Panc1 (cell line): ENCODE data around the gene NRBF2. TPM values are rescaled to one million over a fixed set of nuclear protein-coding genes. Genes with fewer than 3 reads are reported as not detected.

Source experiments
- ATAC-seq: fragments of 200-7000 bp; cut with Tn5 transposase; 2 replicates; pipeline ENCODE4 v1.9.1; 2020; ENCODE audit warnings: mild to moderate bottlenecking, moderate library complexity
- BruUV-seq: library from RNA; stranded (reverse); fragments of 400-500 nt; replicated peaks from 2 replicates; lab custom pipeline; 2021; lab: Mats Ljungman, UMichigan
- CTCF ChIA-PET: fragments of 300-600 bp; sonication (Branson Sonifier 250); formaldehyde crosslinking; loops from one replicate; lab custom pipeline; 2022; ENCODE audit warnings: antibody characterized with exemption; lab: Charles Lee
- POLR2A ChIA-PET: fragments of 300-600 bp; sonication (Branson Sonifier 250); formaldehyde crosslinking; loops from one replicate; lab custom pipeline; 2022; ENCODE audit warnings: antibody characterized with exemption; lab: Charles Lee
- DNase-seq: peaks from one replicate; pipeline ENCODE4 v3.0.0-alpha.2; 2010; ENCODE audit warnings: low read depth, low spot score
- H3K27ac ChIP-seq: 2 replicates; pipeline ENCODE4 v1.5.1; 2011; ENCODE audit warnings: mild to moderate bottlenecking, low read length, inconsistent platforms
- H3K27me3 ChIP-seq: fragments of 200-500 bp; sonication (Bioruptor generic); 2 replicates; pipeline ENCODE4 v1.6.0; 2014; ENCODE audit warnings: low read length, inconsistent platforms; ENCODE audit not compliant: control insufficient read depth, insufficient read depth
- H3K36me3 ChIP-seq: fragments of 200-500 bp; sonication (Bioruptor generic); 2 replicates; pipeline ENCODE4 v1.5.1; 2014; ENCODE audit warnings: inconsistent platforms, mild to moderate bottlenecking, low read length, moderate library complexity; ENCODE audit not compliant: control insufficient read depth, insufficient read depth
- H3K4me1 ChIP-seq: 2 replicates; pipeline ENCODE4 v1.5.1; 2011; ENCODE audit warnings: inconsistent platforms, mild to moderate bottlenecking, low read length, moderate library complexity; ENCODE audit not compliant: control insufficient read depth, insufficient read depth
- H3K4me3 ChIP-seq, 2 experiments: 2 replicates each; pipeline ENCODE4 v1.5.1; 2011 to 2012; ENCODE audit warnings: low read depth in 2 of 2, low read length in 2 of 2, mild to moderate bottlenecking in 2 of 2, inconsistent platforms in 1 of 2, moderate library complexity in 1 of 2
- H3K9me3 ChIP-seq: fragments of 200-500 bp; sonication (Bioruptor generic); 2 replicates; pipeline ENCODE4 v1.5.1; 2014; ENCODE audit warnings: low read depth, mild to moderate bottlenecking, inconsistent platforms, low read length, moderate library complexity; ENCODE audit not compliant: control insufficient read depth, insufficient read depth
- POLR2AphosphoS5 ChIP-seq: IDR thresholded peaks from 2 replicates; pipeline ENCODE4 v1.6.1; 2012; ENCODE audit warnings: mild to moderate bottlenecking, low read depth, low read length, moderate library complexity
- SIN3A ChIP-seq: IDR thresholded peaks from 2 replicates; pipeline ENCODE4 v1.6.1; 2012; ENCODE audit warnings: low read depth, mild to moderate bottlenecking, low read length, moderate library complexity, borderline replicate concordance; ENCODE audit not compliant: insufficient read depth
- TCF7L2 ChIP-seq: IDR thresholded peaks from 2 replicates; pipeline ENCODE4 v1.6.1; 2011; ENCODE audit warnings: mild to moderate bottlenecking, low read depth, low read length, inconsistent platforms
- in situ Hi-C: cut with HindIII; loops from 2 replicates; pipeline ENCODE4 v1.10.0; 2016; ENCODE audit warnings: low sequenced_read_pairs, low pct_unique_long_range_greater_than_20kb
- intact Hi-C: fragments of 100-400 bp; cut with micrococcal nuclease; formaldehyde crosslinking; loops from one replicate; pipeline ENCODE4 v1.10.0; 2022; ENCODE audit not compliant: unreplicated experiment
- total RNA-seq: library from RNA; stranded (reverse); gene quantifications from one replicate; pipeline ENCODE4 v1.2.1, GENCODE V29; 2021; ENCODE audit not compliant: unreplicated experiment
- TF ChIP-seq, protein P1 (sequence below): fragments of 450-650 bp; IDR thresholded peaks from 2 replicates; pipeline ENCODE4 v1.5.1; 2017; ENCODE audit warnings: mild to moderate bottlenecking
- TF ChIP-seq, protein P2 (sequence below), 2 experiments: IDR thresholded peaks; 2 replicates each; pipeline ENCODE4 v1.6.1; 2011 to 2012; ENCODE audit warnings: low read depth in 2 of 2, control low read depth in 1 of 2, low read length in 1 of 2, mild to moderate bottlenecking in 1 of 2, moderate library complexity in 1 of 2; ENCODE audit not compliant: insufficient read depth in 1 of 2

Gene NRBF2
- total RNA-seq, 1 experiment from 2014 or later: 25.7 TPM

DNA sequence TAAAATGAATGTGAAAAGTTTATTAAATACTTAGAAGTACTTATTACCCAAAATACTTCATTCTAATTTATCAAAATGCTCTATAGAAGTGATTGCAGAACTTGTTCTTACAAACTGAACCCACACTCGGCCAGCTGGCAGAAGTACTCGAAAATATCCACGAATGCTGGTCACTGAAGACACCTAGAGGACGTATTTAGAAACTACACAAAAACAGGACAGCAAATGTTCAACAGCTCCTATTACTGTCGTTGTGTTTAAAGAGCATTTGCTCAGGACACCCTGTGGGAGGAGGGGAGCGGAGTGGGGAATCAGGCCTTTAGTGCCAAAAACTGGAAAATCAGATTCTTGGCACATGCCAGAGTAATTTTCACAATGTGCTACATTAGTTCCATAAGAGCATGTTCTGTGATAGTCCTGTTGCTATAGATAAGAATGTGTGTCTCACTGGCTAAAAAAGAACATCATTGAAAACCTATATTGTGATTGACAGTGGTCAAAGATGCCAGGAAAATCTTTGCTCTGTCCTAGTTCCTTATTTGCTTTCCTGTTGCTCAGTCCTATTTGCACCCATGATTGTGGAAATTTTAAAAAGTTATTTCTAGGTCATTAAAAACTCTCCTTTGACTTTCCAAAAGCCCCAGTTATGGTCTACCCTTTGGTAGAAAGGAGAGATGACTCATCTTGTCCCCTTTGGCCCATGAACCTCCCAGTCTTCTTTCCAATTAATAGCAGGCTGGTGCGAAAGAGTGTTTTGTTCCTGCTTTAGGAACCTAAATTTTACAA, 49.0 kb upstream of the NRBF2 start:
- in situ Hi-C loops (no loop called here), intact Hi-C loops (loop anchor here (5.0 kb wide), 3 partner anchors 267 to 647 kb away; partner anchors contain the start of gene EGR2)
- ChIA-PET POLR2A (no interaction called here), CTCF (interaction anchor here (0.6 to 1.4 kb wide), 7 partner anchors 10 to 820 kb away, joined by 3 to 5 read pairs (median 3); no protein-coding TSS in a partner anchor)
- TF ChIP-seq, protein P1, sequence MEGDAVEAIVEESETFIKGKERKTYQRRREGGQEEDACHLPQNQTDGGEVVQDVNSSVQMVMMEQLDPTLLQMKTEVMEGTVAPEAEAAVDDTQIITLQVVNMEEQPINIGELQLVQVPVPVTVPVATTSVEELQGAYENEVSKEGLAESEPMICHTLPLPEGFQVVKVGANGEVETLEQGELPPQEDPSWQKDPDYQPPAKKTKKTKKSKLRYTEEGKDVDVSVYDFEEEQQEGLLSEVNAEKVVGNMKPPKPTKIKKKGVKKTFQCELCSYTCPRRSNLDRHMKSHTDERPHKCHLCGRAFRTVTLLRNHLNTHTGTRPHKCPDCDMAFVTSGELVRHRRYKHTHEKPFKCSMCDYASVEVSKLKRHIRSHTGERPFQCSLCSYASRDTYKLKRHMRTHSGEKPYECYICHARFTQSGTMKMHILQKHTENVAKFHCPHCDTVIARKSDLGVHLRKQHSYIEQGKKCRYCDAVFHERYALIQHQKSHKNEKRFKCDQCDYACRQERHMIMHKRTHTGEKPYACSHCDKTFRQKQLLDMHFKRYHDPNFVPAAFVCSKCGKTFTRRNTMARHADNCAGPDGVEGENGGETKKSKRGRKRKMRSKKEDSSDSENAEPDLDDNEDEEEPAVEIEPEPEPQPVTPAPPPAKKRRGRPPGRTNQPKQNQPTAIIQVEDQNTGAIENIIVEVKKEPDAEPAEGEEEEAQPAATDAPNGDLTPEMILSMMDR: peak; percentile 86
- no peak for TF ChIP-seq POLR2AphosphoS5
- BruUV-seq: no TSS peak
- DNase-seq (peak; percentile 77), ATAC-seq (peak; percentile 92)
- peaks cover 4% of the 10 kb centered on the region; the same call in 1 of the 2 replicates for H3K27me3 ChIP-seq
- no peaks in the 10 kb centered on the region for H3K36me3 ChIP-seq
- no peaks in the 10 kb centered on the region for H3K4me1 ChIP-seq
- no peak overlapping the region for H3K4me3 ChIP-seq
- no peaks in the 10 kb centered on the region for H3K9me3 ChIP-seq
- no peak overlapping the region for H3K27ac ChIP-seq

DNA sequence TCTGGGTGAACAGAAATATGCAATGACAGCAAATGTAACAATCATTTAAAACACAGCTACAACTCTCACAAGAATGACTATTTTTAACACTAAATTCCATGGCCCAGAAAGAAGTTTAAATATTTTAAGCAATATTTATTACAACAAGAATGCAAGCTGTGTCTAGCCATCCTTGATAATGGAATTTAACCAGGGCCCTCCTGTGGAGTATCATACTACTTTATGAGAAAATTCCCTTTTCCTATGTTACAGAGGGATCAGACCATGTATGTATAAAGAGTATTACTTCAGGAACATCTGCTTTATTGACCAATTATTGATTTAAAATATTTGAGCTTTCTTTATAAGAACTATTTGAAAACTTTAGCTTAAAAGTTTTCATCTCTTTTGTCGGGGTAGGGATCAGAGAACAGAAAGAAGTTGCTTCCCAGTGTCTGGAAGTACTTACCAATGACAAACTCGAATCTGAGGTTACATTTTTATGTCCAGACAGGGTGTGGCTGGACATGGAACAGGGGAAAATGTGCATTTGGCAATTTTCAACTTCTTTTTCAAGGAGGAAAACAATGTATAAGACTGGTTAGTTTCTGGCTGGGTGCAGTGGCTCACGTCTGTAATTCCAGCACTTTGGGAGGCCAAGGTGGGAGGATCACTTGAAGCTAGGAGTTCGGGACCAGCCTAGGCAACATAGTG, 48.3 kb upstream of the NRBF2 start:
- Histone ChIP-seq H3K36me3 (no peaks in the 10 kb centered on the region), H3K4me3 (no peak overlapping the region), H3K27me3 (peaks cover 4% of the 10 kb centered on the region; the same call in 1 of the 2 replicates), H3K4me1 (no peaks in the 10 kb centered on the region), H3K27ac (no peak overlapping the region), H3K9me3 (no peaks in the 10 kb centered on the region)
- CTCF ChIA-PET: interaction anchor here (0.6 to 1.4 kb wide), 3 partner anchors 9 to 738 kb away, joined by 3 to 5 read pairs (median 3); no protein-coding TSS in a partner anchor
- in situ Hi-C loops (no loop called here), intact Hi-C loops (loop anchor here (5.0 kb wide), 3 partner anchors 268 to 648 kb away; partner anchors contain the start of gene EGR2)
- no TSS peak for BruUV-seq
- DNase-seq: no peak
- no peak for TF ChIP-seq SIN3A
- TF ChIP-seq POLR2AphosphoS5: no peak
- TF ChIP-seq TCF7L2: no peak
- TF ChIP-seq, protein P1: no peak
- TF ChIP-seq, protein P2, sequence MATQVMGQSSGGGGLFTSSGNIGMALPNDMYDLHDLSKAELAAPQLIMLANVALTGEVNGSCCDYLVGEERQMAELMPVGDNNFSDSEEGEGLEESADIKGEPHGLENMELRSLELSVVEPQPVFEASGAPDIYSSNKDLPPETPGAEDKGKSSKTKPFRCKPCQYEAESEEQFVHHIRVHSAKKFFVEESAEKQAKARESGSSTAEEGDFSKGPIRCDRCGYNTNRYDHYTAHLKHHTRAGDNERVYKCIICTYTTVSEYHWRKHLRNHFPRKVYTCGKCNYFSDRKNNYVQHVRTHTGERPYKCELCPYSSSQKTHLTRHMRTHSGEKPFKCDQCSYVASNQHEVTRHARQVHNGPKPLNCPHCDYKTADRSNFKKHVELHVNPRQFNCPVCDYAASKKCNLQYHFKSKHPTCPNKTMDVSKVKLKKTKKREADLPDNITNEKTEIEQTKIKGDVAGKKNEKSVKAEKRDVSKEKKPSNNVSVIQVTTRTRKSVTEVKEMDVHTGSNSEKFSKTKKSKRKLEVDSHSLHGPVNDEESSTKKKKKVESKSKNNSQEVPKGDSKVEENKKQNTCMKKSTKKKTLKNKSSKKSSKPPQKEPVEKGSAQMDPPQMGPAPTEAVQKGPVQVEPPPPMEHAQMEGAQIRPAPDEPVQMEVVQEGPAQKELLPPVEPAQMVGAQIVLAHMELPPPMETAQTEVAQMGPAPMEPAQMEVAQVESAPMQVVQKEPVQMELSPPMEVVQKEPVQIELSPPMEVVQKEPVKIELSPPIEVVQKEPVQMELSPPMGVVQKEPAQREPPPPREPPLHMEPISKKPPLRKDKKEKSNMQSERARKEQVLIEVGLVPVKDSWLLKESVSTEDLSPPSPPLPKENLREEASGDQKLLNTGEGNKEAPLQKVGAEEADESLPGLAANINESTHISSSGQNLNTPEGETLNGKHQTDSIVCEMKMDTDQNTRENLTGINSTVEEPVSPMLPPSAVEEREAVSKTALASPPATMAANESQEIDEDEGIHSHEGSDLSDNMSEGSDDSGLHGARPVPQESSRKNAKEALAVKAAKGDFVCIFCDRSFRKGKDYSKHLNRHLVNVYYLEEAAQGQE (IDR thresholded peaks at IDR 0.05; ENCODE audit: insufficient read depth in 1 of 2, low read depth in 2 of 2, low read length in 1 of 2): no peak
- 0 out of 2 replicates have a peak, but pooled peaks have one; percentile 13 for ATAC-seq
- POLR2A ChIA-PET: no interaction called here
